ENCODE data around the gene PPFIBP1. TPM values are rescaled to one million over a fixed set of nuclear protein-coding genes. Genes with fewer than 3 reads are reported as not detected.
"Not testable (repeated sequence)": the region's sequence is repeated elsewhere in the genome, so short reads cannot be mapped to it uniquely, and the experiment has no call there.

The PPFIBP1 gene
- total RNA-seq, 6 donors from 2014 or later: 67.5 to 129 (median 101) TPM

DNA sequence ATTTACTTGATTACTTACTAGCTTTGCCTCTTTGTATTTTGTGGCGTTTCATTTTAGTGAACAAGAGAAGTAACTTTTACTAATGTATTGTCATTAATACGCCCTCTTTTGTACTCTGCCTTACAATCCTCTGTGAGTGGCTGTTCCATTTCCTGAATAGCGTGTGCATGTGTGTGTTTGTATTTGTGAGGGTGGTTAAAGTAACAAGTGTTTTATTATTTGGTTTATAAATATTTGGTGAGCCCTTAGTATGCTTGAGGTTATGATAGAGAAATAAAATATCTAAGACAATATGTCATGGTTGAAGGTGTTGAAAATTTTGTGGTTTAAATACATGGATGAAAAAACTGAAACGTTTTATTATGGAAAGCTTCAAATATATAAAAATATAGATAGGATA, 100.6 kb downstream of the PPFIBP1 start:
- TF ChIP-seq POLR2A (IDR thresholded peaks at IDR 0.05) (no peak), EP300 (IDR thresholded peaks at IDR 0.05) (no peak)
- Histone ChIP-seq H3K4me3 (no peak overlapping the region), H3K36me3 (no peaks in the 10 kb centered on the region), H3K27ac (no peak overlapping the region), H3K27me3 (no peaks in the 10 kb centered on the region), H3K4me1 (peaks cover 0 to 18% (median 12%) of the 10 kb centered on the region in 4 donors), H3K9me3 (no peaks in the 10 kb centered on the region)
- ATAC-seq (ENCODE audit: low FRiP score in 2 of 2) (peak in 1 of 2 donors; percentile 34), DNase-seq (no peak)
- 52 to 53% methylated on average over 4 of the region's 4 CpGs for WGBS, 2 donors

DNA sequence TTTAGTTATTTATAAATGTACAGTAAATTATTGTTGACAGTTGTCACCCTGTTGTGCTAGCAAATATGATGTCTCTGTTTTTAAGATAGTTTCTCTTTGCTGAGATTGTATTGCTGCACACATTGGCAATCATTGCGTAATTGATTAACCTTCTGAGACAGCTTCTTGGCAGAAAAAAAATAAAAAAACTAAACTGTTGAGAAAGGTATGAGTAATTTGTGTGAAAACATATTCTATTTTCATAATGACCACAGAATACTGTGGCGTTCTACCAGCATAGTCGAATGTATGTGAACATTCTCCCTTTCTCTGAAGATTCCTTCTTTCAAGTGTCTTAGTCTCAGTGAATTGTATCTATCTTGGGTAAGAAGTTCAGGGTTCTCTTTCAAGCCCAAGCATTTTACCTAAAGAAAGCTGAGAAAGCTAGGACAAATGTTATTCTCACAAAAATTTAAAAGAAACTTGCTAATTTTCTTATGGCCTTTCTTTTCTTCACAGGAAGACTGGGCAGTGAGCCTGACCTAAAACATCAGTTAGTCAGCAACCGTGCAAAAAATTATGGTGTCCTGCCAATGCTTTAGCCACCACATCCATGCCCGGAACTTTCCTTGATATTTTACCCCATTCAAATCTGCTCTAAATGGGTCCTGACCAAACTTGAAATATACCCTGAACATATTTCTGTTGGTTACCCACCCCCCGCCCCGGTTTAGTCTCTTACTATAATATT, 103.3 kb downstream of the PPFIBP1 start:
- no peaks in the 10 kb centered on the region for H3K36me3 ChIP-seq
- no peak overlapping the region for H3K4me3 ChIP-seq
- 71 to 74% methylated on average over 7 of the region's 7 CpGs for WGBS, 2 donors
- no peaks in the 10 kb centered on the region for H3K27me3 ChIP-seq
- ATAC-seq (ENCODE audit: low FRiP score in 2 of 2) (peak in 1 of 2 donors; percentile 67), DNase-seq (no peak)
- no peaks in the 10 kb centered on the region for H3K9me3 ChIP-seq
- peaks cover 0 to 27% (median 12%) of the 10 kb centered on the region in 4 donors for H3K4me1 ChIP-seq
- TF ChIP-seq EP300 (IDR thresholded peaks at IDR 0.05) (no peak), POLR2A (IDR thresholded peaks at IDR 0.05) (no peak), POLR2AphosphoS5 (IDR thresholded peaks at IDR 0.05) (no peak)
- TF ChIP-seq, protein P1, sequence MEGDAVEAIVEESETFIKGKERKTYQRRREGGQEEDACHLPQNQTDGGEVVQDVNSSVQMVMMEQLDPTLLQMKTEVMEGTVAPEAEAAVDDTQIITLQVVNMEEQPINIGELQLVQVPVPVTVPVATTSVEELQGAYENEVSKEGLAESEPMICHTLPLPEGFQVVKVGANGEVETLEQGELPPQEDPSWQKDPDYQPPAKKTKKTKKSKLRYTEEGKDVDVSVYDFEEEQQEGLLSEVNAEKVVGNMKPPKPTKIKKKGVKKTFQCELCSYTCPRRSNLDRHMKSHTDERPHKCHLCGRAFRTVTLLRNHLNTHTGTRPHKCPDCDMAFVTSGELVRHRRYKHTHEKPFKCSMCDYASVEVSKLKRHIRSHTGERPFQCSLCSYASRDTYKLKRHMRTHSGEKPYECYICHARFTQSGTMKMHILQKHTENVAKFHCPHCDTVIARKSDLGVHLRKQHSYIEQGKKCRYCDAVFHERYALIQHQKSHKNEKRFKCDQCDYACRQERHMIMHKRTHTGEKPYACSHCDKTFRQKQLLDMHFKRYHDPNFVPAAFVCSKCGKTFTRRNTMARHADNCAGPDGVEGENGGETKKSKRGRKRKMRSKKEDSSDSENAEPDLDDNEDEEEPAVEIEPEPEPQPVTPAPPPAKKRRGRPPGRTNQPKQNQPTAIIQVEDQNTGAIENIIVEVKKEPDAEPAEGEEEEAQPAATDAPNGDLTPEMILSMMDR (IDR thresholded peaks at IDR 0.05): no peak
- peak overlapping the region in 2 of 4 donors; percentile 2 to 48 for H3K27ac ChIP-seq

DNA sequence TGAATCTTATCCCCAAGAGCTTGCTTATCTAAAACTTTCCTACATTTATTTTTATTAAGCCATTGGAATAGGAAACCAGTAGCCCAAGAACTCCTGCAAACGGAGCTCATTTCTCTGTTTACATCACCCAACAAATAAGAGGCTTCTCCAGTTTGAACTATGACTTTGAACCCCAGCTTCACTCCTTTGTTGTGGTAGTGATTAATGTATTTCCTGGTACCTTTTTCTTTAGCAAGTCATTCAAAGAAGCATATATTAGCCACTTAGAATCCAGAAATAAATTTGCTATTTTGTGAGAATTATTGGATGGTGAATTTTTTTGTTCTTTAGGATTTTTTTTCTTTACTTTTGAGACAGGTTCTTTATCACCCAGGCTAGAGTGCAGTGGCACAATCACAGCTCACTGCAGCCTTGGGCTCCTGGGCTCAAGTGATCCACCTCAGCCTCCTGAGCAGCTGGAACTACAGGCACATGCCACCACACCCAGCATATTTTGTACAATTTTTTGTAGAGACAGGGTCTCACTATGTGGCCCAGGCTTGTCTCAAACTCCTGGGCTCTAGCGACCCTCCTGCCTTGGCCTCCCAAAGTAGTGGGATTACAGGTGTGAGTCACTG, 104.0 kb downstream of the PPFIBP1 start:
- DNase-seq; H3K36me3 ChIP-seq; H3K9me3 ChIP-seq; ATAC-seq (ENCODE audit: low FRiP score in 2 of 2); H3K27me3 ChIP-seq; H3K4me3 ChIP-seq: not testable (repeated sequence)
- 57 to 64% methylated on average over 2 of the region's 2 CpGs for WGBS, 2 donors
- Histone ChIP-seq H3K27ac (peak overlapping the region in 1 of 4 donors; percentile 17), H3K4me1 (peaks cover 0 to 29% (median 12%) of the 10 kb centered on the region in 4 donors)

DNA sequence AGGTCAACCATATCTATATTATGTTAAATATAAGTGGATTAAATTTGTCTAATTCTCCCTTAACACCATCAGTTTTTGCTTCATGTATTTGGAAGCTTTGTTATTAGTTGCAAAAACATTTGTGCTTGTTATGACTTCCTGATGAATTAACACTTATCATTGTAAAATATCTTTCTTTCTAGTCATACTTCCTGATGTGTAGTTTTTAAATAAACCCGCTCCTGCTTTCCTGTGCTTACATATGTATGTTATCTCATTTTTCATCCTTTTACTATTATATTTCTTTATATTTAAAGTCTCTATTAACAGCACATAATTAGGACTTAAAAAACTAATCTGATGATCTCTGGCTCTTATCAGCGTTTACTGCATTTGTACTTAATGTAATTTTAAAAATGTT, 106.2 kb downstream of the PPFIBP1 start:
- not testable (repeated sequence) for ATAC-seq (ENCODE audit: low FRiP score in 2 of 2)

GRCh38 chr12:27631365-27631764, 107.4 kb downstream of the PPFIBP1 start:
- TF ChIP-seq POLR2A (IDR thresholded peaks at IDR 0.05) (no peak), POLR2AphosphoS5 (IDR thresholded peaks at IDR 0.05) (no peak), EP300 (IDR thresholded peaks at IDR 0.05) (no peak)
- TF ChIP-seq, protein P1 (IDR thresholded peaks at IDR 0.05): no peak
- H3K36me3 ChIP-seq: peaks cover 0 to 4% (median 0%) of the 10 kb centered on the region in 4 donors
- H3K4me3 ChIP-seq: no peak overlapping the region
- peaks cover 0 to 22% (median 4%) of the 10 kb centered on the region in 4 donors for H3K4me1 ChIP-seq
- no peaks in the 10 kb centered on the region for H3K9me3 ChIP-seq
- H3K27ac ChIP-seq: no peak overlapping the region
- H3K27me3 ChIP-seq: no peaks in the 10 kb centered on the region
- WGBS, 2 donors: 94 to 97% methylated on average over 5 of the region's 5 CpGs
- no peak for DNase-seq
- ATAC-seq (ENCODE audit: low FRiP score in 2 of 2): no peak

More for the DNA sequence above, 106.2 kb downstream of the PPFIBP1 start:
- not testable (repeated sequence) for H3K4me3 ChIP-seq, H3K9me3 ChIP-seq, H3K36me3 ChIP-seq, H3K27ac ChIP-seq, H3K27me3 ChIP-seq, DNase-seq
- 57 to 76% methylated on average over 2 of the region's 2 CpGs for WGBS, 2 donors
- H3K4me1 ChIP-seq: peaks cover 0 to 22% (median 4%) of the 10 kb centered on the region in 4 donors

DNA sequence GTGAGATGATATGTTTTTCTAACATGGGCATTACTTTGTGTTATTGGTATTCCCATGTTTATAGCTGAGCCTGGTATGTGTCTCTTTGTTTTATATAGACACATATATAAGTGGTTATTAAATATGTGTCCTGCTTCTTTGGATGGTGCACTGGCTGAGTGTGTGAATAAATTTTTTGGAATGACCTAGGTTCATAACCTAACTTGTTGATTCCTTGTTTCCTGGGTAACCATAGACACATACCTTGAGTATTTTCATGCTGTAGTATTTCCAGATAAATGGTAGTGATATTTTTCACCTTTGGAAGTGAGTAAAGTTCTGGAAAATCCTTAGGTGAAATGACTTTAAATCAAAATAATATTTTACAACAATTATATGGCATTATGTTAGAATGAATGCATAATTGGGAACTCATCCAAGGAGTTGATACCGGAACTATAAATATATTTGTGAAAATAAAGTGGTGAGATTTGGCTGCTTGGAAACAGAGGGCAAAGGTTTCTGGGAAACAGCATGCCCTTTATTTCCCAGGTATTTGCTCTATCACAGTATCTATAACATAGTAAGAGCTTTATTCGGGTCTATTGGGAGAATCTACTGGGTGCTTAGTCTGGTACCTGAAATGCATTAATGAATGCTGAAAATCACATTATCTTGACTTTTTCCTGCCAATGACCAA, 107.9 kb downstream of the PPFIBP1 start:
- H3K27me3 ChIP-seq: no peaks in the 10 kb centered on the region
- no peaks in the 10 kb centered on the region for H3K9me3 ChIP-seq
- no peak for ATAC-seq (ENCODE audit: low FRiP score in 2 of 2)
- no peak for TF ChIP-seq POLR2AphosphoS5 (IDR thresholded peaks at IDR 0.05)
- no peak for TF ChIP-seq POLR2A (IDR thresholded peaks at IDR 0.05)
- TF ChIP-seq EP300 (IDR thresholded peaks at IDR 0.05): no peak
- TF ChIP-seq, protein P1 (IDR thresholded peaks at IDR 0.05): no peak
- no peak overlapping the region for H3K4me3 ChIP-seq
- WGBS, 2 donors: 69 to 78% methylated on average over 2 of the region's 2 CpGs
- DNase-seq: no peak
- H3K36me3 ChIP-seq: peaks cover 0 to 7% (median 0%) of the 10 kb centered on the region in 4 donors
- H3K27ac ChIP-seq: no peak overlapping the region
- H3K4me1 ChIP-seq: peaks cover 0 to 16% (median 4%) of the 10 kb centered on the region in 4 donors

Measured in upper lobe of left lung (tissue), 6 donors.